SK-N-MC (cell line): ENCODE data around the gene BCR.

ENCODE experiments used
- DNase-seq: peaks from one replicate; pipeline ENCODE4 v3.0.0-alpha.2; 2011; ENCODE audit warnings: low read depth, low spot score
- H3K27ac ChIP-seq: fragments of 200-600 bp; sonication (generic); 2 replicates; pipeline ENCODE4 v1.5.1; 2016; ENCODE audit warnings: mixed run types
- H3K36me3 ChIP-seq: fragments of 200-600 bp; sonication (generic); 2 replicates; pipeline ENCODE4 v1.6.1; 2017; ENCODE audit warnings: antibody characterized with exemption, low read length, mixed read lengths; ENCODE audit not compliant: insufficient read depth
- H3K4me3 ChIP-seq: fragments of 200-600 bp; sonication (generic); 2 replicates; pipeline ENCODE4 v1.5.1; 2016
- H3K9ac ChIP-seq: fragments of 200-600 bp; sonication (generic); 2 replicates; pipeline ENCODE4 v1.8.0; 2017; ENCODE audit warnings: mixed run types, mixed read lengths; ENCODE audit not compliant: insufficient read length
- H3K9me3 ChIP-seq: fragments of 200-600 bp; sonication (generic); 2 replicates; pipeline ENCODE4 v1.6.1; 2017; ENCODE audit warnings: low read depth, mild to moderate bottlenecking, antibody characterized with exemption, low read length, moderate library complexity, mixed read lengths
- EZH2 ChIP-seq: fragments of 200-600 bp; sonication (generic); IDR thresholded peaks from one replicate; pipeline ENCODE4 v1.6.1; 2017; ENCODE audit warnings: antibody characterized with exemption
- FOXP2 ChIP-seq: optimal IDR thresholded peaks from 2 replicates; pipeline ENCODE3; 2011; ENCODE audit warnings: mild to moderate bottlenecking, moderate library complexity; ENCODE audit not compliant: insufficient read depth; ENCODE audit errors: extremely low read length, control extremely low read depth
- POLR2AphosphoS5 ChIP-seq: IDR thresholded peaks from 2 replicates; pipeline ENCODE4 v1.6.1; 2012; ENCODE audit warnings: mild to moderate bottlenecking, low read depth, low read length, borderline replicate concordance

Gene BCR

DNA sequence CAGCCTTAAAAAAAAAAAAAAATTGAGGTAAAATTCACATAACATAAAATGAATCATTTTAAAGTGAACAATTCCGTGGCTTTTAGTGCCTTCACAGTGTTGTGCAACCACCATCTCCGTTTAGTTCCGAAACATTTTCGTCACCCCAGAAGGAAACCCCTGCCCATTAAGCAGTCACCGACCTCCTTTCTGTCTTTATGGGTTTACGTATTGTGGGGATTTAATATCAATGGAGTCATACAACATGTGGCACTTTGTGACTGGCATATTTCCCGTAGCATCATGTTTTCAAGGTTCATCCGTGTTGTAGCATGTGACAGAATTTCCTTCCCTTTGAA is 65.5 kb downstream of the BCR start:
- TF ChIP-seq POLR2AphosphoS5 (no peak), EZH2 (no peak), FOXP2 (no peak)
- no peak overlapping the region for H3K4me3 ChIP-seq
- no peaks in the 10 kb centered on the region for H3K36me3 ChIP-seq
- no peak for DNase-seq
- H3K27ac ChIP-seq = no peak overlapping the region
- no peaks in the 10 kb centered on the region for H3K9me3 ChIP-seq
- H3K9ac ChIP-seq = no peak overlapping the region

GRCh38 chr22:23246982-23247766 is 66.9 kb downstream of the BCR start:
- TF ChIP-seq EZH2 (no peak), FOXP2 (no peak), POLR2AphosphoS5 (no peak)
- Histone ChIP-seq H3K4me3 (no peak overlapping the region), H3K27ac (no peak overlapping the region), H3K36me3 (no peaks in the 10 kb centered on the region), H3K9me3 (no peaks in the 10 kb centered on the region), H3K9ac (no peak overlapping the region)
- DNase-seq = no peak

DNA sequence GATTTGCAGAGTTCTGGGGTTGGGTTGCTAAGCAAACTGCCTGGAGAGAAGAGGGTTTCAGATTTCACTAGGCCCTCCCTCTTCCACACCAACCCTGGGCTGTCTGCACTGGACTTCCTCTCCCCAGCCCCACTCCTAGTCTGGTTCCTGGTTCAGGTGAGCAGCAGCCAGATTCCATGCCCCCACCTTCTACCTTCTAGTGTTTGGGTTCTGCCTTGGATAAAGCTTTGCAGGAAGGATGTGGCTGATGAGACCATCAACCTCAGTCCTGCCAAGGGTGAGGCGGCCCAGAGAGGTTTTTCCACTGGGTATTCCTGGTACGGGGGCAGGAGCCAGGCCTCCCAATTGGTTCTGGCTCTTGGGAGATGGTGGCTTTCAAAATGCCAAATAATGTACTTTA is 68.3 kb downstream of the BCR start:
- no peak for DNase-seq
- TF ChIP-seq EZH2 = no peak
- TF ChIP-seq FOXP2 = no peak
- no peak for TF ChIP-seq POLR2AphosphoS5
- H3K9ac ChIP-seq = no peak overlapping the region
- no peaks in the 10 kb centered on the region for H3K9me3 ChIP-seq
- no peak overlapping the region for H3K27ac ChIP-seq
- H3K4me3 ChIP-seq = no peak overlapping the region
- H3K36me3 ChIP-seq = no peaks in the 10 kb centered on the region; the same call in 1 of the 2 replicates

- no peak for DNase-seq
- Histone ChIP-seq H3K27ac (no peak overlapping the region), H3K4me3 (no peak overlapping the region), H3K36me3 (no peaks in the 10 kb centered on the region; the same call in 1 of the 2 replicates), H3K9me3 (no peaks in the 10 kb centered on the region), H3K9ac (no peak overlapping the region)
- TF ChIP-seq EZH2 (no peak), POLR2AphosphoS5 (no peak), FOXP2 (no peak)
Measured at GRCh38 chr22:23250056-23250784, 69.9 kb downstream of the BCR start.

DNA sequence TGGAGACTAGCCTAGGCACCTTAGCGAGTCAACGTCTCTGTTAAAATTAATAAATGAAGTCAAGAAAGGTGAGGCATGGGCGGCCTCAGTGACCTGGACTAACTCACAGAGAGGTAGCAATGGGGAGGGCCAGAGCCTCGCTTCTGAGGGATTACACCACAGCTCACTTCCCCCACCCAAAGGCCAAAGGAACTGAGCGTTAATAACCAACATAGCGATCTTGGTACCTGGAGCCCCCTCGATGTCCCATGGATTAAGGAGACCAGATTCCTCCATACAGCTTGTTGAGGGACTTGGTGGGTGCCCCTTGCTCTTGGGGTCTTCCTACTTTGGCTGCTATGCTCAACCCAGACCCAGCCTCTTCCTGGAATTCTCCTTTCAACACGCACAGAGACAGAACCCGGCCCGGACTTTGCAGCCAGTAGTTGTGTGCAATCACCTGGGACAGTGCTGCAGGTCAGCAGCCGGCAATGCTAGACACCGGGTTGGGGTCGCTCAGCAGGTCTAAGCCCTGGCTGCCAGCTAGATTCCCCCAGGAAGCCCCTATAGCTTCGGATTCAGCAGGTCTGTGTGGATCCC is 70.6 kb downstream of the BCR start:
- H3K27ac ChIP-seq = no peak overlapping the region
- no peaks in the 10 kb centered on the region; the same call in 1 of the 2 replicates for H3K36me3 ChIP-seq
- no peaks in the 10 kb centered on the region for H3K9me3 ChIP-seq
- no peak for DNase-seq
- TF ChIP-seq FOXP2 (no peak), POLR2AphosphoS5 (no peak), EZH2 (no peak)
- no peak overlapping the region for H3K4me3 ChIP-seq
- no peak overlapping the region for H3K9ac ChIP-seq

- H3K27ac ChIP-seq = no peak overlapping the region
- no peak overlapping the region for H3K4me3 ChIP-seq
- H3K9me3 ChIP-seq = no peaks in the 10 kb centered on the region
- no peak for TF ChIP-seq FOXP2
- no peak for TF ChIP-seq EZH2
- no peak for TF ChIP-seq POLR2AphosphoS5
- no peak for DNase-seq
- H3K36me3 ChIP-seq = no peaks in the 10 kb centered on the region; the same call in 1 of the 2 replicates
- H3K9ac ChIP-seq = no peak overlapping the region
Measured at GRCh38 chr22:23251445-23252093, 71.3 kb downstream of the BCR start.

GRCh38 chr22:23253475-23254055 is 73.3 kb downstream of the BCR start:
- Histone ChIP-seq H3K27ac (no peak overlapping the region), H3K9me3 (no peaks in the 10 kb centered on the region), H3K4me3 (no peak overlapping the region), H3K36me3 (no peaks in the 10 kb centered on the region; the same call in 1 of the 2 replicates), H3K9ac (no peak overlapping the region)
- TF ChIP-seq POLR2AphosphoS5 (no peak), EZH2 (no peak), FOXP2 (no peak)
- no peak for DNase-seq

GRCh38 chr22:23255506-23256170 is 75.3 kb downstream of the BCR start:
- H3K9ac ChIP-seq = no peak overlapping the region
- H3K27ac ChIP-seq = no peak overlapping the region
- H3K4me3 ChIP-seq = no peak overlapping the region
- no peaks in the 10 kb centered on the region; the same call in 1 of the 2 replicates for H3K36me3 ChIP-seq
- H3K9me3 ChIP-seq = no peaks in the 10 kb centered on the region
- no peak for DNase-seq
- TF ChIP-seq POLR2AphosphoS5 = no peak
- no peak for TF ChIP-seq EZH2
- no peak for TF ChIP-seq FOXP2
